Transverse colon (tissue), 4 donors: ENCODE measurements around the gene ZC3H12C. TPM values are rescaled to one million over a fixed set of nuclear protein-coding genes. Genes with fewer than 3 reads are reported as not detected.

Experiments used
- DNase-seq: peaks from one replicate; pipeline ENCODE4 v3.0.0-alpha.2; 2019
- H3K27ac ChIP-seq, 4 donors: fragments of 200-600 bp; sonication (generic); 2 replicates each; pipeline ENCODE4 v1.5.1; 2016 to 2018; ENCODE audit warnings: inconsistent platforms in 4 of 4
- H3K27me3 ChIP-seq: fragments of 200-600 bp; sonication (generic); 2 replicates; pipeline ENCODE4 v1.5.1; 2017; ENCODE audit warnings: inconsistent platforms
- H3K36me3 ChIP-seq, 4 donors: fragments of 200-600 bp; sonication (generic); 2 replicates each; pipeline ENCODE4 v1.5.1; 2017 to 2019; ENCODE audit warnings: inconsistent platforms in 4 of 4
- H3K4me1 ChIP-seq, 4 donors: fragments of 200-600 bp; sonication (generic); 2 replicates each; pipeline ENCODE4 v1.5.1; 2017 to 2020; ENCODE audit warnings: inconsistent platforms in 4 of 4
- H3K4me3 ChIP-seq, 4 donors: fragments of 200-600 bp; sonication (generic); 1 replicate in 1 of 4; 2 replicates in 3 of 4; pipeline versions ENCODE4 v1.5.1 to v1.6.1; 2017 to 2019; ENCODE audit warnings: inconsistent platforms in 4 of 4
- H3K9me3 ChIP-seq, 2 donors: fragments of 200-600 bp; sonication (generic); 2 replicates each; pipeline ENCODE4 v1.5.1; 2017 to 2019; ENCODE audit warnings: inconsistent platforms in 2 of 2
- CTCF ChIP-seq, 5 experiments: fragments of 200-600 bp in 3 of 5; fragments of 450-650 bp in 2 of 5; sonication (generic) in 3 of 5; IDR thresholded peaks; 1 replicate in 2 of 5; 2 replicates in 3 of 5; pipeline ENCODE4 v1.5.1; 2016 to 2017; ENCODE audit warnings: antibody characterized with exemption in 5 of 5, inconsistent platforms in 3 of 5, mild to moderate bottlenecking in 2 of 5, moderate library complexity in 1 of 5
- EP300 ChIP-seq: sonication (generic); formaldehyde crosslinking; IDR thresholded peaks from one replicate; pipeline ENCODE4 v1.6.1; 2017; ENCODE audit warnings: antibody characterized with exemption, low read depth
- POLR2A ChIP-seq: fragments of 450-650 bp; IDR thresholded peaks from one replicate; pipeline ENCODE4 v1.6.1; 2016; ENCODE audit warnings: antibody characterized with exemption, mild to moderate bottlenecking, moderate library complexity
- POLR2AphosphoS5 ChIP-seq, 3 donors: sonication (generic); formaldehyde crosslinking; IDR thresholded peaks; one replicate each; pipeline ENCODE4 v1.6.1; 2016; ENCODE audit warnings: antibody characterized with exemption in 3 of 3
- WGBS, 2 donors: methylation state at CpG; one replicate each; pipeline ENCODE4 v1.1.5; 2018; ENCODE audit warnings: low coverage in 1 of 2; 5-methylcytosine and 5-hydroxymethylcytosine counted together
- in situ Hi-C, 4 donors: fragments of 200-750 bp; cut with MboI; loops; one replicate each; pipeline versions ENCODE4 v1.15.0 to v1.15.1; 2017; ENCODE audit warnings: low sequenced_read_pairs in 3 of 4, low pct_ligation_motif_present in 1 of 4, low pct_unique_long_range_greater_than_20kb in 1 of 4
- intact Hi-C: fragments of 100-400 bp; cut with DNase I; formaldehyde crosslinking; loops from one replicate; pipeline ENCODE4 v1.15.1; 2023; ENCODE audit warnings: low total_unique reads
- total RNA-seq, 4 donors: library from RNA; depleted of rRNA; stranded (reverse); fragments of >200 nt; gene quantifications; one replicate each; pipeline ENCODE4 v1.1.0, GENCODE V29; 2016

The ZC3H12C gene
- total RNA-seq, 4 donors from 2014 or later: 6.4 to 21.2 (median 14.4) TPM

GRCh38 chr11:110106713-110107274 is 13.6 kb downstream of the ZC3H12C start:
- TF ChIP-seq POLR2AphosphoS5 (IDR thresholded peaks at IDR 0.05) (no peak), EP300 (no peak), CTCF (IDR thresholded peaks at IDR 0.05) (no peak), POLR2A (no peak)
- Histone ChIP-seq H3K4me1 (no peaks in the 10 kb centered on the region), H3K9me3 (no peaks in the 10 kb centered on the region), H3K4me3 (no peak overlapping the region), H3K27ac (no peak overlapping the region), H3K36me3 (peaks cover 0 to 6% (median 2%) of the 10 kb centered on the region in 4 donors), H3K27me3 (no peaks in the 10 kb centered on the region)
- intact Hi-C loops: no loop called here
- WGBS, 2 donors: 89 to 97% methylated on average over 2 of the region's 2 CpGs
- DNase-seq: no peak
- in situ Hi-C loops: no loop called here

GRCh38 chr11:110110854-110111253 is 17.7 kb downstream of the ZC3H12C start:
- H3K4me1 ChIP-seq: peaks cover 0 to 4% (median 0%) of the 10 kb centered on the region in 4 donors
- no peak overlapping the region for H3K27ac ChIP-seq
- DNase-seq: no peak
- intact Hi-C loops: no loop called here
- H3K9me3 ChIP-seq: no peaks in the 10 kb centered on the region
- in situ Hi-C loops: no loop called here
- TF ChIP-seq POLR2A (no peak), POLR2AphosphoS5 (IDR thresholded peaks at IDR 0.05) (no peak), CTCF (IDR thresholded peaks at IDR 0.05) (no peak), EP300 (no peak)
- H3K4me3 ChIP-seq: no peak overlapping the region
- H3K27me3 ChIP-seq: no peaks in the 10 kb centered on the region
- peaks cover 0 to 11% (median 5%) of the 10 kb centered on the region in 4 donors for H3K36me3 ChIP-seq
- WGBS, 2 donors: 86 to 90% methylated on average over 2 to 4 of the region's 4 CpGs

GRCh38 chr11:110112457-110112856 is 19.3 kb downstream of the ZC3H12C start:
- no peak for DNase-seq
- intact Hi-C loops: no loop called here

GRCh38 chr11:110113505-110113904 is 20.3 kb downstream of the ZC3H12C start:
- no peaks in the 10 kb centered on the region for H3K27me3 ChIP-seq
- peaks cover 0 to 6% (median 3%) of the 10 kb centered on the region in 4 donors for H3K36me3 ChIP-seq
- peaks cover 0 to 4% (median 0%) of the 10 kb centered on the region in 4 donors for H3K4me1 ChIP-seq
- H3K4me3 ChIP-seq: no peak overlapping the region
- H3K9me3 ChIP-seq: no peaks in the 10 kb centered on the region
- no peak for DNase-seq
- TF ChIP-seq POLR2AphosphoS5 (IDR thresholded peaks at IDR 0.05) (no peak), EP300 (no peak), CTCF (IDR thresholded peaks at IDR 0.05) (no peak), POLR2A (no peak)
- intact Hi-C loops: no loop called here
- H3K27ac ChIP-seq: no peak overlapping the region
- in situ Hi-C loops: no loop called here

More at GRCh38 chr11:110112457-110112856, 19.3 kb downstream of the ZC3H12C start:
- in situ Hi-C loops: no loop called here
- 63 to 100% methylated on average over 2 of the region's 2 CpGs for WGBS, 2 donors
- H3K4me1 ChIP-seq: peaks cover 0 to 4% (median 0%) of the 10 kb centered on the region in 4 donors
- H3K9me3 ChIP-seq: no peaks in the 10 kb centered on the region
- H3K4me3 ChIP-seq: no peak overlapping the region
- no peak overlapping the region for H3K27ac ChIP-seq
- no peaks in the 10 kb centered on the region for H3K27me3 ChIP-seq
- TF ChIP-seq EP300: no peak
- TF ChIP-seq CTCF (IDR thresholded peaks at IDR 0.05): no peak
- no peak for TF ChIP-seq POLR2AphosphoS5 (IDR thresholded peaks at IDR 0.05)
- TF ChIP-seq POLR2A: no peak
- H3K36me3 ChIP-seq: peaks cover 0 to 6% (median 3%) of the 10 kb centered on the region in 4 donors
